ENCODE results near the gene PAGE2B.

DNA sequence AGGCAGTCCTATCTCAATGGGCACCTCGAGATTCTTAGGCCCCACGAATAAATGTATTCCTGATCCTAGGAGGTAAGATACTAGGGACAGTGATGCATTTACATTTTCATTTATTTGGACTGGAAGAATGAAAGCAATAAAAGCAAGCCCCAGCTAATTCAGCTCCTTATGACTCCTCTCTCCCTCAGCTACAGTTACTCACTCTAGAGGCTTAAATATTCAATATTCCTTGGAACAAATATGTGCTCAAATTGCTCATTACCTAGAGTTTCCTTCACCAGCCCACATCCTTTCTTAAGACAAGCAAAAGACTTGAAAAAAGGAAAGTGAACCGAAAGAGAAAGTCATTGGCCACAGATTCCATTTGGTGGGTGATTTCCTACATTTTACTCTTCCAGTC, 27.9 kb downstream of the PAGE2B start:
- TF ChIP-seq EZH2 (IDR thresholded peaks at IDR 0.05; ENCODE audit: borderline replicate concordance, insufficient read depth, low read depth, low read length, poor library complexity, severe bottlenecking): no peak
- TF ChIP-seq, protein P1, sequence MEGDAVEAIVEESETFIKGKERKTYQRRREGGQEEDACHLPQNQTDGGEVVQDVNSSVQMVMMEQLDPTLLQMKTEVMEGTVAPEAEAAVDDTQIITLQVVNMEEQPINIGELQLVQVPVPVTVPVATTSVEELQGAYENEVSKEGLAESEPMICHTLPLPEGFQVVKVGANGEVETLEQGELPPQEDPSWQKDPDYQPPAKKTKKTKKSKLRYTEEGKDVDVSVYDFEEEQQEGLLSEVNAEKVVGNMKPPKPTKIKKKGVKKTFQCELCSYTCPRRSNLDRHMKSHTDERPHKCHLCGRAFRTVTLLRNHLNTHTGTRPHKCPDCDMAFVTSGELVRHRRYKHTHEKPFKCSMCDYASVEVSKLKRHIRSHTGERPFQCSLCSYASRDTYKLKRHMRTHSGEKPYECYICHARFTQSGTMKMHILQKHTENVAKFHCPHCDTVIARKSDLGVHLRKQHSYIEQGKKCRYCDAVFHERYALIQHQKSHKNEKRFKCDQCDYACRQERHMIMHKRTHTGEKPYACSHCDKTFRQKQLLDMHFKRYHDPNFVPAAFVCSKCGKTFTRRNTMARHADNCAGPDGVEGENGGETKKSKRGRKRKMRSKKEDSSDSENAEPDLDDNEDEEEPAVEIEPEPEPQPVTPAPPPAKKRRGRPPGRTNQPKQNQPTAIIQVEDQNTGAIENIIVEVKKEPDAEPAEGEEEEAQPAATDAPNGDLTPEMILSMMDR (IDR thresholded peaks at IDR 0.05): no peak
